Thyroid gland (tissue), 4 donors: ENCODE measurements around the gene HPF1. TPM values are rescaled to one million over a fixed set of nuclear protein-coding genes. Genes with fewer than 3 reads are reported as not detected.
"Not testable (repeated sequence)": the region's sequence is repeated elsewhere in the genome, so short reads cannot be mapped to it uniquely, and the experiment has no call there.

Experiments
- DNase-seq, 2 donors: peaks; one replicate each; pipeline ENCODE4 v3.0.0-alpha.2; 2019
- H3K27ac ChIP-seq, 3 donors: fragments of 200-600 bp; sonication (generic); 1 replicate in 2 of 3; 2 replicates in 1 of 3; pipeline ENCODE4 v1.5.1; 2016 to 2019; ENCODE audit warnings: mild to moderate bottlenecking in 1 of 3, moderate library complexity in 1 of 3
- H3K27me3 ChIP-seq: fragments of 200-600 bp; sonication (generic); one replicate; pipeline ENCODE4 v1.5.1; 2019
- H3K36me3 ChIP-seq, 2 donors: fragments of 200-600 bp; sonication (generic); one replicate each; pipeline ENCODE4 v1.5.1; 2016 to 2019
- H3K4me1 ChIP-seq, 2 donors: fragments of 200-600 bp; sonication (generic); one replicate each; pipeline ENCODE4 v1.5.1; 2017 to 2019
- H3K4me3 ChIP-seq, 3 donors: fragments of 200-600 bp; sonication (generic); replicated peaks in 1 of 3; 1 replicate in 2 of 3; 2 replicates in 1 of 3; pipeline ENCODE4 v1.5.1; 2016; ENCODE audit warnings: mild to moderate bottlenecking in 1 of 3
- H3K9me3 ChIP-seq: fragments of 200-600 bp; sonication (generic); one replicate; pipeline ENCODE4 v1.5.1; 2017
- CTCF ChIP-seq, 6 experiments: fragments of 200-600 bp in 3 of 6; fragments of 450-650 bp in 3 of 6; sonication (generic) in 3 of 6; IDR thresholded peaks; one replicate each; pipeline ENCODE4 v1.5.1; 2016 to 2019; ENCODE audit warnings: antibody characterized with exemption in 6 of 6, mild to moderate bottlenecking in 2 of 6, inconsistent platforms in 1 of 6, moderate library complexity in 1 of 6
- POLR2A ChIP-seq, 2 donors: fragments of 450-650 bp; IDR thresholded peaks; one replicate each; pipeline ENCODE4 v1.6.1; 2017; ENCODE audit warnings: antibody characterized with exemption in 2 of 2, mild to moderate bottlenecking in 2 of 2, moderate library complexity in 1 of 2
- WGBS, 2 donors: methylation state at CpG; one replicate each; pipeline ENCODE4 v1.1.5; 2017; 5-methylcytosine and 5-hydroxymethylcytosine counted together
- intact Hi-C: fragments of 100-400 bp; cut with DNase I; formaldehyde crosslinking; loops from one replicate; pipeline ENCODE4 v1.15.1; 2023
- total RNA-seq, 4 donors: library from RNA; depleted of rRNA; stranded (reverse); fragments of >200 nt; gene quantifications; one replicate each; pipeline ENCODE4 v1.2.3, GENCODE V29; 2016

The HPF1 gene
- total RNA-seq, 4 donors from 2014 or later = 16.2 to 26.5 (median 24.4) TPM

GRCh38 chr4:169773889-169774288 lies 16.1 kb upstream of the HPF1 start:
- Histone ChIP-seq H3K27ac (no peak overlapping the region), H3K4me1 (peaks cover 0 to 7% of the 10 kb centered on the region in 2 donors), H3K27me3 (no peaks in the 10 kb centered on the region), H3K36me3 (no peaks in the 10 kb centered on the region), H3K9me3 (no peaks in the 10 kb centered on the region), H3K4me3 (no peak overlapping the region)
- 81 to 89% methylated on average over 7 of the region's 7 CpGs for whole genome bisulfite sequencing, 2 donors
- no peak for DNase-seq
- no peak for TF ChIP-seq CTCF (IDR thresholded peaks at IDR 0.05)
- no peak for TF ChIP-seq POLR2A (IDR thresholded peaks at IDR 0.05)
- intact Hi-C loops = no loop called here

DNA sequence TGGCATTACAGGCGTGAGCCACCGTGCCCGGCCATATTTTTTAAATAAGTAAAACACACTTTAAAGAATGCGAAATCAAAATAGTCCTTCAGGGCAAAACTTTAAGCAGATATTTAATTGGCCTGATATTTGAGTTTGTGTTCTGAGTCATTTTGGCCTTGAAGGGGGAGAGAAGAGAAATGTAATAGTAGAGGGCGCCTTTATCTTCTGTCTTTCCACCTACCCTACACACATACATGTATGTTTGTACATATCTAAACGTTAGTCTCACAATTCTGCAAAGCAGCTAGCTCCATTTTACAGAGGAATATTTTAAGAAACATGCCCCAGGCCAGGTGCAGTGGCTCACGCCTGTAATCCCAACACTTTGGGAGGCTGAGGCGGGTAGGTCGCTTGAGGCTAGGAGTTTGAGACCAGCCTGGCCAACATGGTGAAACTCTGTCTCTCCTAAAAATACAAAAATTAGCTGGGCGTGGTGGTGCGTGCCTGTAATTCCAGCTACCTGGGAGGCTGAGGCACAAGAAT lies 13.9 kb upstream of the HPF1 start:
- H3K36me3 ChIP-seq, H3K4me1 ChIP-seq, H3K9me3 ChIP-seq, H3K27ac ChIP-seq, H3K4me3 ChIP-seq, intact Hi-C loops, H3K27me3 ChIP-seq, DNase-seq: not testable (repeated sequence)
- 91 to 94% methylated on average over 11 of the region's 11 CpGs for WGBS, 2 donors

DNA sequence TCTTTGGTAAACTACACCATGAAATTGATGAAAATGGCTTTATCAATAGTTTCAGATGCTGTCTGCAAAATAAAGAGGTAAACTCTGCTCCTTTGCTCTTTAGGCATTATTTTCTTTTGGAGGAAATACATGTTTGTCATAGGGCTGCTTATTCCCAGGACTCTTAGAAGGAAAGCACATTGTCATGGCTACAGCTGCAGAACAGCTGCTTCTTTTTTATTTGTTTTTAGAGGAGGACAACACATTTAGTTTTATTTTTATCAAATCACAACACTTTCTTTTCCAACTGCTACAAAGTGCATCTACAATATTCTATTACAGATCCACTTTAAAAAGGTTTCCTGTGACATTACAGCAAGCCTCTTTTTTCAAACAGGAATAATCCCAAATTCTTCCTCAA lies 12.7 kb upstream of the HPF1 start:
- TF ChIP-seq POLR2A (IDR thresholded peaks at IDR 0.05) (no peak), CTCF (IDR thresholded peaks at IDR 0.05) (no peak)
- Histone ChIP-seq H3K4me3 (no peak overlapping the region), H3K4me1 (peaks cover 0 to 7% of the 10 kb centered on the region in 2 donors), H3K27me3 (no peaks in the 10 kb centered on the region), H3K9me3 (no peaks in the 10 kb centered on the region), H3K36me3 (no peaks in the 10 kb centered on the region), H3K27ac (no peak overlapping the region)
- no peak for DNase-seq
- intact Hi-C loops = no loop called here

DNA sequence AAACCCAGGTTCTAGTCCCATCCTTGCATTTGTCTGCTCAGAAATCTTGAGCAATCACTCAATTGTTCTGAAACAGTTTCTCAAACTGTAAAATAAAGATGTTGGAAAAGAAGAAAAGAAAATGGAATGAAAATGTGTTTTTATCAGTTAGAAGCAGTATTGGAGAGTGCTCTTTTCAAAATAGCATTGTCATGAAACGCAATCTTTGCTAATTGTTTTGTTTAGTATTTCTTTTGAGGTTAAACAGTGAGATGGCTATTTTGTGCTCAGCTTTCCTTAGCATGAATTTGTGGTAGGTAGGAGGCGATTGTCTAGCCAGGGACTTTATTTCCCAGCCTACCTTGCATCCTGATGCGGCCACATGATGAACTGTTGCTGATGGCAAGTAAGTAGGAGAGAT lies 10.6 kb upstream of the HPF1 start:
- TF ChIP-seq POLR2A (IDR thresholded peaks at IDR 0.05) (no peak), CTCF (IDR thresholded peaks at IDR 0.05) (no peak)
- 87 to 96% methylated on average over 3 of the region's 3 CpGs for WGBS, 2 donors
- Histone ChIP-seq H3K9me3 (no peaks in the 10 kb centered on the region), H3K4me3 (no peak overlapping the region), H3K36me3 (no peaks in the 10 kb centered on the region), H3K4me1 (no peaks in the 10 kb centered on the region), H3K27me3 (no peaks in the 10 kb centered on the region), H3K27ac (no peak overlapping the region)
- no peak for DNase-seq
- intact Hi-C loops = no loop called here

DNA sequence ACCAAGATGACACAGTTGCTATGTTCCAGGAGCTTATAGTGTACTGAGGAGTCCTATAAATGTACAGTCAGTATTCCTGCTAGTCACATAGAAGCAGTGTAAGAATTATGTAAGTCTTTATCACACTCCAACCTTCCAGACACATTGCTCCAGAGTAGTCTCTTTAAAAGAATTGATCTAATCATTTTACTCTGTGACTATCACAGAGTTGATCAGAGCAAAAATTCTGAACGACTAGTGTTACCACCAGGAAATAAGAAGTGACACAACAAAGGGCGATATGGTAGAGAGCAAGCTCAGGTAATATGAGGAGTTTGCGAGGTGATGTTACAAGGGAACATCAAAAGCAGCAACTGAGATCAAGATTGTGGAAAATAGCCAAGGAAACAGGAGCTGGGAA lies 9.0 kb upstream of the HPF1 start:
- intact Hi-C loops = no loop called here

More for the DNA sequence above, 9.0 kb upstream of the HPF1 start:
- Histone ChIP-seq H3K4me3 (no peak overlapping the region), H3K9me3 (no peaks in the 10 kb centered on the region), H3K36me3 (no peaks in the 10 kb centered on the region), H3K27me3 (no peaks in the 10 kb centered on the region), H3K27ac (no peak overlapping the region), H3K4me1 (no peaks in the 10 kb centered on the region)
- no peak for DNase-seq
- WGBS, 2 donors = 85% methylated on average over 3 of the region's 3 CpGs
- no peak for TF ChIP-seq POLR2A (IDR thresholded peaks at IDR 0.05)
- no peak for TF ChIP-seq CTCF (IDR thresholded peaks at IDR 0.05)
